GM12864 (cell line): ENCODE measurements around the gene AIFM3.

Experiments used
- DNase-seq: peaks from one replicate; pipeline ENCODE4 v3.0.0-alpha.2; 2011; ENCODE audit warnings: low read depth
- H3K4me3 ChIP-seq: 2 replicates; pipeline ENCODE4 v1.5.1; 2011; ENCODE audit warnings: mild to moderate bottlenecking, low read depth, low read length, control low read depth
- CTCF ChIP-seq: IDR thresholded peaks from 2 replicates; pipeline ENCODE4 v1.5.1; 2011; ENCODE audit warnings: low read depth, mild to moderate bottlenecking, moderate library complexity, low read length, control low read depth, inconsistent platforms; ENCODE audit errors: missing control alignments

The AIFM3 gene

GRCh38 chr22:20963201-20964052 is 3.6 kb upstream of the AIFM3 start:
- no peak overlapping the region for H3K4me3 ChIP-seq
- DNase-seq = no peak
- TF ChIP-seq CTCF = no peak

GRCh38 chr22:20964090-20964798 is 2.8 kb upstream of the AIFM3 start:
- no peak for TF ChIP-seq CTCF
- no peak for DNase-seq
- H3K4me3 ChIP-seq = no peak overlapping the region

- H3K4me3 ChIP-seq = no peak overlapping the region
- no peak for TF ChIP-seq CTCF
- no peak for DNase-seq
Measured at GRCh38 chr22:20964799-20965103, 2.3 kb upstream of the AIFM3 start.

- no peak for TF ChIP-seq CTCF
- DNase-seq = no peak
- no peak overlapping the region for H3K4me3 ChIP-seq
Measured at GRCh38 chr22:20965104-20965887, 1.8 kb upstream of the AIFM3 start.

GRCh38 chr22:20965888-20966855 is 883 bp upstream of the AIFM3 start:
- TF ChIP-seq CTCF = no peak
- DNase-seq = no peak
- H3K4me3 ChIP-seq = no peak overlapping the region

- no peak for DNase-seq
- TF ChIP-seq CTCF = no peak
- no peak overlapping the region for H3K4me3 ChIP-seq
Measured at GRCh38 chr22:20967697-20968211, 699 bp downstream of the AIFM3 start.
